NB4 (cell line): Measurements from ENCODE around the gene CBFA2T3.
"Not testable (repeated sequence)": the region's sequence is repeated elsewhere in the genome, so short reads cannot be mapped to it uniquely, and the experiment has no call there.

ENCODE experiments used
- DNase-seq: peaks from one replicate; pipeline ENCODE4 v3.0.0; 2010; ENCODE audit warnings: low read depth
- H3K4me3 ChIP-seq: one replicate; pipeline ENCODE4 v1.5.1; 2011; ENCODE audit warnings: mild to moderate bottlenecking, low read depth, low read length, moderate library complexity
- MYC ChIP-seq: IDR thresholded peaks from 2 replicates; pipeline ENCODE4 v1.6.1; 2011; ENCODE audit warnings: low read depth, low read length
- POLR2A ChIP-seq: IDR thresholded peaks from 2 replicates; pipeline ENCODE4 v1.6.1; 2011; ENCODE audit warnings: mild to moderate bottlenecking; ENCODE audit not compliant: insufficient read length; ENCODE audit errors: extremely low read depth
- TF ChIP-seq, protein P1 (sequence below): IDR thresholded peaks from 2 replicates; pipeline ENCODE4 v1.6.1; 2011; ENCODE audit warnings: low read depth, low read length
- TF ChIP-seq, protein P2 (sequence below): IDR thresholded peaks from one replicate; pipeline ENCODE4 v1.5.1; 2012; ENCODE audit warnings: low read depth, low read length

Gene CBFA2T3

GRCh38 chr16:88892065-88892464 is 84.9 kb downstream of the CBFA2T3 start:
- no peak overlapping the region for H3K4me3 ChIP-seq
- DNase-seq = no peak
- TF ChIP-seq POLR2A (no peak), MYC (no peak)
- TF ChIP-seq, protein P1, sequence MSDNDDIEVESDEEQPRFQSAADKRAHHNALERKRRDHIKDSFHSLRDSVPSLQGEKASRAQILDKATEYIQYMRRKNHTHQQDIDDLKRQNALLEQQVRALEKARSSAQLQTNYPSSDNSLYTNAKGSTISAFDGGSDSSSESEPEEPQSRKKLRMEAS = no peak
- TF ChIP-seq, protein P2, sequence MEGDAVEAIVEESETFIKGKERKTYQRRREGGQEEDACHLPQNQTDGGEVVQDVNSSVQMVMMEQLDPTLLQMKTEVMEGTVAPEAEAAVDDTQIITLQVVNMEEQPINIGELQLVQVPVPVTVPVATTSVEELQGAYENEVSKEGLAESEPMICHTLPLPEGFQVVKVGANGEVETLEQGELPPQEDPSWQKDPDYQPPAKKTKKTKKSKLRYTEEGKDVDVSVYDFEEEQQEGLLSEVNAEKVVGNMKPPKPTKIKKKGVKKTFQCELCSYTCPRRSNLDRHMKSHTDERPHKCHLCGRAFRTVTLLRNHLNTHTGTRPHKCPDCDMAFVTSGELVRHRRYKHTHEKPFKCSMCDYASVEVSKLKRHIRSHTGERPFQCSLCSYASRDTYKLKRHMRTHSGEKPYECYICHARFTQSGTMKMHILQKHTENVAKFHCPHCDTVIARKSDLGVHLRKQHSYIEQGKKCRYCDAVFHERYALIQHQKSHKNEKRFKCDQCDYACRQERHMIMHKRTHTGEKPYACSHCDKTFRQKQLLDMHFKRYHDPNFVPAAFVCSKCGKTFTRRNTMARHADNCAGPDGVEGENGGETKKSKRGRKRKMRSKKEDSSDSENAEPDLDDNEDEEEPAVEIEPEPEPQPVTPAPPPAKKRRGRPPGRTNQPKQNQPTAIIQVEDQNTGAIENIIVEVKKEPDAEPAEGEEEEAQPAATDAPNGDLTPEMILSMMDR = no peak

- DNase-seq = no peak
- H3K4me3 ChIP-seq = no peak overlapping the region
- TF ChIP-seq POLR2A (no peak), MYC (no peak)
- TF ChIP-seq, protein P1 = no peak
- TF ChIP-seq, protein P2 = no peak
These were observed 85.9 kb downstream of the CBFA2T3 start for GRCh38 chr16:88891083-88891482.

GRCh38 chr16:88889702-88890352 is 87.2 kb downstream of the CBFA2T3 start:
- H3K4me3 ChIP-seq, DNase-seq: not testable (repeated sequence)

- peak; percentile 37 for DNase-seq
- TF ChIP-seq, protein P2 = no peak
- TF ChIP-seq POLR2A (no peak), MYC (no peak)
- TF ChIP-seq, protein P1 = no peak
- H3K4me3 ChIP-seq = no peak overlapping the region
These were observed 88.3 kb downstream of the CBFA2T3 start for GRCh38 chr16:88888461-88889387.

GRCh38 chr16:88888057-88888456 is 89.0 kb downstream of the CBFA2T3 start:
- no peak for TF ChIP-seq MYC
- TF ChIP-seq, protein P2 = no peak
- TF ChIP-seq, protein P1 = no peak
- TF ChIP-seq POLR2A = no peak
- H3K4me3 ChIP-seq = no peak overlapping the region
- no peak for DNase-seq

DNA sequence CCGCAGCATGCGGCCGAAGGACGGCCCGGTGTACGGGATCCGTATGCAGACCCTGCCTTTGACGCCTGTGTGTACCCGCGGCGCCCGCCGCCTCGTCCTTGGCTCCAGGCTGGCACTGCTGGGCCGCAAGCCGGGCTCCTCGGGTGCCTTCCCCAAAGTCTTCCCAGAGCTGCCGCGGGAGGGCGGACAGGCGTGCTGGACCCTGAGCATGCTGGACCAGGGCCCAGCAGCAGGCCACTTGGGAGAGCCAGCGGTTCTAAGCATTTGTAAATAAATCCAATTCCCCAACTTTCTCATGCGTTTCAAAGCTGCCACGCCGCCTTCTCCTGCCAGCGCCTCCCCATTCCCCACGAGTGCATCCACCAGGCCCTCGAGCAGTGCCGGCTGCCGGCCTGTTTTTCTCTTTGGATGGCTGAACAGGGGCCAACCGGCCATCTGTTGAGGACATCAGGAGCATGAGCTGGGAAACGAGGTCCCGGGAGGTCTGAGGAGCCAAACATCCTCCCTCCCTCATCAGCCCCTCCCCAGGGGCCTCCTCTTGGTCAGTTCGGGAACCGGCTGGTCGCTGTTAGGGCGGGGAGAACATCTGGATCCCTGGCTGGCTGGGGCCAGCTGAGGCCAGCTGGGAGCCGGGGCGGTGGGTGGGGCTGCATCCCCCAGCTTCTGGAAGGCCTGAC is 90.0 kb downstream of the CBFA2T3 start:
- TF ChIP-seq POLR2A = no peak
- TF ChIP-seq, protein P1 = no peak
- no peak for DNase-seq
- H3K4me3 ChIP-seq = no peak overlapping the region
